HepG2 (cell line): ENCODE data around the gene LRP1B. TPM values are rescaled to one million over a fixed set of nuclear protein-coding genes. Genes with fewer than 3 reads are reported as not detected.
"Not testable (repeated sequence)": the region's sequence is repeated elsewhere in the genome, so short reads cannot be mapped to it uniquely, and the experiment has no call there.

Experiments used
- ATAC-seq: fragments of 200-7000 bp; cut with Tn5 transposase; 3 replicates; pipeline ENCODE4 v1.9.1; 2020; ENCODE audit warnings: mild to moderate bottlenecking, moderate library complexity
- BruUV-seq: library from RNA; stranded (reverse); fragments of 400-500 nt; replicated peaks from 2 replicates; lab custom pipeline; 2021; lab: Mats Ljungman, UMichigan
- CTCF ChIA-PET: fragments of 300-600 bp; formaldehyde crosslinking; extraction: SDS; loops from one replicate; lab custom pipeline; 2021; ENCODE audit warnings: low total read pairs, inconsistent platforms, low intra/inter-chr PET ratio; lab: Yijun Ruan, JAX
- POLR2A ChIA-PET: fragments of 350-600 bp; sonication (Branson Sonifier 250); formaldehyde crosslinking; loops from one replicate; lab custom pipeline; 2020; ENCODE audit warnings: antibody characterized with exemption, inconsistent platforms; lab: Yijun Ruan, JAX
- DNase-seq: peaks from one replicate; pipeline ENCODE4 v3.0.0-alpha.2; 2015; ENCODE audit warnings: low spot score
- FAIRE-seq: peaks from 3 replicates; lab custom pipeline; 2011; peaks lifted over from hg19 to GRCh38; lab: Jason Lieb, UNC
- H2AFZ ChIP-seq: one replicate; pipeline ENCODE4 v1.6.1; 2011; ENCODE audit warnings: low read length, inconsistent platforms
- H3K27ac ChIP-seq: fragments of 300-600 bp; 3 replicates; pipeline ENCODE4 v1.8.0; 2011; ENCODE audit warnings: mixed run types, mild to moderate bottlenecking, mixed read lengths, low read length, inconsistent platforms; ENCODE audit not compliant: insufficient read depth; ENCODE audit errors: extremely low read length
- H3K27me3 ChIP-seq, 2 experiments: fragments of 200-600 bp in 1 of 2; 2 replicates in 1 of 2; 3 replicates in 1 of 2; pipeline versions ENCODE4 v1.6.0 to v1.8.0; 2011; ENCODE audit warnings: low read length in 2 of 2, mild to moderate bottlenecking in 2 of 2, moderate library complexity in 2 of 2, inconsistent platforms in 1 of 2; ENCODE audit not compliant: insufficient read depth in 2 of 2, control insufficient read depth in 1 of 2
- H3K36me3 ChIP-seq, 2 experiments: fragments of 200-600 bp in 1 of 2; replicated peaks in 1 of 2; 2 replicates in 1 of 2; 3 replicates in 1 of 2; pipeline versions ENCODE4 v1.5.1 to v1.8.0; 2011; ENCODE audit warnings: low read length in 2 of 2, inconsistent platforms in 1 of 2; ENCODE audit not compliant: insufficient read depth in 2 of 2, control insufficient read depth in 1 of 2
- H3K4me1 ChIP-seq: 2 replicates; pipeline ENCODE4 v1.5.1; 2012; ENCODE audit warnings: low read length, inconsistent platforms; ENCODE audit not compliant: insufficient read depth
- H3K4me2 ChIP-seq: 2 replicates; pipeline ENCODE4 v1.6.0; 2011; ENCODE audit warnings: low read depth, low read length, inconsistent platforms
- H3K4me3 ChIP-seq, 3 experiments: fragments of 200-600 bp in 1 of 3; sonication (generic), shearing (Covaris generic) in 1 of 3; replicated peaks in 1 of 3; 2 replicates each; pipeline ENCODE4 v1.5.1; 2011 to 2016; ENCODE audit warnings: low read length in 3 of 3, inconsistent platforms in 2 of 3, low read depth in 2 of 3, mild to moderate bottlenecking in 2 of 3, control low read depth in 1 of 3, mixed read lengths in 1 of 3; ENCODE audit not compliant: insufficient read depth in 1 of 3
- H3K79me2 ChIP-seq: one replicate; pipeline ENCODE4 v1.6.1; 2011; ENCODE audit warnings: low read length, inconsistent platforms; ENCODE audit not compliant: insufficient read depth
- H3K9ac ChIP-seq: 2 replicates; pipeline ENCODE4 v1.6.0; 2011; ENCODE audit warnings: mild to moderate bottlenecking, low read depth, low read length, inconsistent platforms; ENCODE audit not compliant: insufficient read depth
- H3K9me3 ChIP-seq: 2 replicates; pipeline ENCODE4 v1.5.1; 2012; ENCODE audit warnings: mild to moderate bottlenecking, low read length
- H4K20me1 ChIP-seq: 2 replicates; pipeline ENCODE4 v1.6.0; 2011; ENCODE audit warnings: inconsistent platforms, mild to moderate bottlenecking, low read length, moderate library complexity; ENCODE audit not compliant: insufficient read depth
- FOXA3 ChIP-seq: IDR thresholded peaks from 2 replicates; pipeline ENCODE4 v1.6.1; 2016; ENCODE audit warnings: missing genetic modification reagents, missing compliant biosample characterization
- HMGXB4 ChIP-seq, 2 experiments: sonication (generic) in 1 of 2; formaldehyde crosslinking in 1 of 2; IDR thresholded peaks; 2 replicates each; pipeline versions ENCODE4 v1.4.0 to v1.6.1; 2018 to 2020; ENCODE audit warnings: missing genetic modification reagents in 2 of 2, borderline replicate concordance in 1 of 2, low read depth in 1 of 2, mild to moderate bottlenecking in 1 of 2, missing biosample characterization in 1 of 2
- MIER2 ChIP-seq: IDR thresholded peaks from 2 replicates; pipeline ENCODE4 v1.6.1; 2016; ENCODE audit warnings: missing biosample characterization, missing genetic modification reagents
- PHF5A ChIP-seq: IDR thresholded peaks from one replicate; pipeline ENCODE4 v1.6.1; 2018; ENCODE audit warnings: low read depth, missing genetic modification reagents; ENCODE audit not compliant: unreplicated experiment
- PITX1 ChIP-seq: sonication (generic); formaldehyde crosslinking; IDR thresholded peaks from 2 replicates; pipeline ENCODE4 v1.5.1; 2020; ENCODE audit warnings: mild to moderate bottlenecking, missing genetic modification reagents
- SOX6 ChIP-seq, 2 experiments: fragments of 450-650 bp in 1 of 2; sonication (generic) in 1 of 2; formaldehyde crosslinking in 1 of 2; IDR thresholded peaks; 2 replicates each; pipeline versions ENCODE4 v1.4.0 to v1.6.1; 2017 to 2020; ENCODE audit warnings: antibody characterized with exemption in 1 of 2, mild to moderate bottlenecking in 1 of 2, missing genetic modification reagents in 1 of 2
- ZNF224 ChIP-seq: sonication (generic); formaldehyde crosslinking; IDR thresholded peaks from 2 replicates; pipeline ENCODE4 v1.5.0; 2020; ENCODE audit warnings: mild to moderate bottlenecking, missing genetic modification reagents
- ZNF510 ChIP-seq: sonication (generic); formaldehyde crosslinking; IDR thresholded peaks from 2 replicates; pipeline ENCODE4 v1.4.0; 2020; ENCODE audit warnings: low read depth, mild to moderate bottlenecking, missing genetic modification reagents
- ZNF552 ChIP-seq: sonication (generic); formaldehyde crosslinking; IDR thresholded peaks from 2 replicates; pipeline ENCODE4 v1.9.0; 2022; ENCODE audit warnings: missing genetic modification reagents, mild to moderate bottlenecking, borderline replicate concordance
- ZNF597 ChIP-seq: sonication (generic); formaldehyde crosslinking; IDR thresholded peaks from 2 replicates; pipeline ENCODE4 v1.5.0; 2020; ENCODE audit warnings: missing genetic modification reagents
- ZNF629 ChIP-seq: sonication (generic); formaldehyde crosslinking; conservative IDR thresholded peaks from 2 replicates; pipeline ENCODE4 v1.5.0; 2020; ENCODE audit warnings: missing genetic modification reagents
- WGBS: methylation state at CpG from one replicate; pipeline ENCODE4 v1.1.6; 2017; ENCODE audit warnings: low lambda C conversion rate; 5-methylcytosine and 5-hydroxymethylcytosine counted together
- in situ Hi-C: cut with HindIII; loops from 2 replicates; pipeline ENCODE4 v1.10.0; 2017; ENCODE audit warnings: low pct_unique_long_range_greater_than_20kb; ENCODE audit not compliant: extremely low pct_ligation_motif_present
- intact Hi-C: fragments of 100-400 bp; cut with micrococcal nuclease; formaldehyde crosslinking; loops from one replicate; pipeline ENCODE4 v1.10.0; 2022; ENCODE audit not compliant: unreplicated experiment
- polyA plus RNA-seq, 8 experiments: library from polyadenylated mRNA; depleted of rRNA in 3 of 8; stranded (reverse) in 7 of 8; unstranded in 1 of 8; fragments of >200 nt; fragmentation: Illumina TruSeq in 4 of 8; extraction: Trizol in 4 of 8; gene quantifications; 2 replicates each; pipeline versions ENCODE4 v1.2.1 to v1.2.3, GENCODE V29; 2011 to 2016; ENCODE audit warnings: low read depth in 4 of 8, missing spikeins in 1 of 8, mixed read lengths in 1 of 8; ENCODE audit not compliant: insufficient read depth in 1 of 8
- total RNA-seq, 5 experiments: library from RNA; depleted of rRNA; stranded (reverse); fragments of >200 nt; fragmentation: Illumina TruSeq; extraction: Trizol; gene quantifications; 2 replicates each; pipeline ENCODE4 v1.2.3, GENCODE V29; 2016; ENCODE audit warnings: low read depth in 1 of 5
- TF ChIP-seq, protein P1 (sequence below): sonication (generic); formaldehyde crosslinking; IDR thresholded peaks from 2 replicates; pipeline ENCODE4 v1.4.0; 2020; ENCODE audit warnings: low read depth, mild to moderate bottlenecking, missing genetic modification reagents
- TF ChIP-seq, protein P2 (sequence below): sonication (generic); formaldehyde crosslinking; IDR thresholded peaks from 2 replicates; pipeline ENCODE4 v1.4.0; 2020; ENCODE audit warnings: mild to moderate bottlenecking, missing genetic modification reagents

LRP1B gene
- total and polyA plus RNA-seq, 2 of the 13 experiments (the other 11 are each of a cell fraction or from before 2014, with no cell fraction given) = 0.04 TPM; not detected in 1

DNA sequence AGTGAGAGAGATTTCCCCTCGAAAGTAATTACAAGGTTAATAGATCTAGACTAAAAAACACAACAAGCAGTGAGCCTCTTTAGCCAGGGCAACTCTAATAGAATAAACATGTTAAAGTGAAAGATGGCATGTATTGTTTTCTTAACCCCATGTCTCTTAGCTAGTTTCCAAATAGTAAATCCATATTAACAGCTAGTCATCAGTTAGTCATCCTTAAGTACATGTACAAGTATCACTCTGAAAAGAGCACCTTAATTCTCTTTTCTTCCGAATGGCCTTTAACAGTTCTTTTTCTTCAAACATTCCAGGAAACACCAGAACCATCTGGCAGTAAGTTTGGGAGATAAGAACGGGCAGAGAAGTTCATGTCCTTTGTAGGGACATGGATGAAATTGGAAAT, 1480.0 kb downstream of the LRP1B start:
- no peak for TF ChIP-seq FOXA3 (CRISPR knock-in tag)
- TF ChIP-seq ZNF510 (CRISPR knock-in tag) = no peak
- no peak for TF ChIP-seq HMGXB4 (CRISPR knock-in tag; IDR thresholded peaks at IDR 0.05; ENCODE audit: borderline replicate concordance in 1 of 2, low read depth in 1 of 2)
- no peak for TF ChIP-seq PHF5A (CRISPR knock-in tag)
- TF ChIP-seq PITX1 (CRISPR knock-in tag) = no peak
- TF ChIP-seq ZNF629 = no peak
- TF ChIP-seq, protein P1, sequence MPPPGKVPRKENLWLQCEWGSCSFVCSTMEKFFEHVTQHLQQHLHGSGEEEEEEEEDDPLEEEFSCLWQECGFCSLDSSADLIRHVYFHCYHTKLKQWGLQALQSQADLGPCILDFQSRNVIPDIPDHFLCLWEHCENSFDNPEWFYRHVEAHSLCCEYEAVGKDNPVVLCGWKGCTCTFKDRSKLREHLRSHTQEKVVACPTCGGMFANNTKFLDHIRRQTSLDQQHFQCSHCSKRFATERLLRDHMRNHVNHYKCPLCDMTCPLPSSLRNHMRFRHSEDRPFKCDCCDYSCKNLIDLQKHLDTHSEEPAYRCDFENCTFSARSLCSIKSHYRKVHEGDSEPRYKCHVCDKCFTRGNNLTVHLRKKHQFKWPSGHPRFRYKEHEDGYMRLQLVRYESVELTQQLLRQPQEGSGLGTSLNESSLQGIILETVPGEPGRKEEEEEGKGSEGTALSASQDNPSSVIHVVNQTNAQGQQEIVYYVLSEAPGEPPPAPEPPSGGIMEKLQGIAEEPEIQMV (CRISPR knock-in tag) = no peak
- TF ChIP-seq MIER2 (CRISPR knock-in tag) = no peak
- TF ChIP-seq, protein P2, sequence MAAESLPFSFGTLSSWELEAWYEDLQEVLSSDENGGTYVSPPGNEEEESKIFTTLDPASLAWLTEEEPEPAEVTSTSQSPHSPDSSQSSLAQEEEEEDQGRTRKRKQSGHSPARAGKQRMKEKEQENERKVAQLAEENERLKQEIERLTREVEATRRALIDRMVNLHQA = no peak
- TF ChIP-seq ZNF224 (CRISPR knock-in tag) = no peak
- TF ChIP-seq ZNF552 (CRISPR knock-in tag) = no peak
- TF ChIP-seq ZNF597 = no peak
- no peak for TF ChIP-seq SOX6 (IDR thresholded peaks at IDR 0.05)
- TF ChIP-seq SOX6 (CRISPR knock-in tag; IDR thresholded peaks at IDR 0.05) = no peak
- no peak for FAIRE-seq
- Histone ChIP-seq H3K4me2 (no peak overlapping the region), H3K4me3 (no peak overlapping the region), H3K9me3 (no peaks in the 10 kb centered on the region), H3K4me1 (no peaks in the 10 kb centered on the region), H3K27me3 (no peaks in the 10 kb centered on the region), H3K27ac (no peak overlapping the region), H3K79me2 (no peaks in the 10 kb centered on the region), H3K9ac (no peak overlapping the region), H3K36me3 (no peaks in the 10 kb centered on the region), H4K20me1 (no peaks in the 10 kb centered on the region), H2AFZ (no peak overlapping the region)
- BruUV-seq = no TSS peak
- no peak for ATAC-seq
- WGBS = 3% methylated on average over 3 of the region's 3 CpGs
- CTCF ChIA-PET = no interaction called here
- in situ Hi-C loops = no loop called here
- POLR2A ChIA-PET = no interaction called here
- no peak for DNase-seq
- intact Hi-C loops = no loop called here

DNA sequence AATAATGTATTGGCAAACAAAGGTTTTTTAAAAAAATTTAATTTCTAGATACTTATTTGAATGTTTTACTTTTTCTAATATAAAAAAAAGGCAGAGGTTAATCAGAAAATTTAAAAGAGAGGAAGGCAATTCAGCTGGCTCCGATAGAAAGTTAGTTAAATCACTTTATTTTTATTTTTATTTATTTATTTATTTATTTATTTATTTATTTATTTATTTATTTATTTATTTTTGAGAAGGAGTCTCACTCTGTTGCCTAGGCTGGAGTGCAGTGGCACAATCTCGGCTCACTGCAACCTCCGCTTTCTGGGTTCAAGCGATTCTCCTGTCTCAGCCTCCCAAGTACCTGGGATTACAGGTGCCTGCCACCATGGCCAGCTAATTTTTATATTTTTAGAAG, 1480.7 kb downstream of the LRP1B start:
- H3K9ac ChIP-seq, in situ Hi-C loops, H3K27me3 ChIP-seq, CTCF ChIA-PET, POLR2A ChIA-PET, H2AFZ ChIP-seq, H3K4me3 ChIP-seq, intact Hi-C loops, BruUV-seq, H3K27ac ChIP-seq, H3K4me2 ChIP-seq, H3K9me3 ChIP-seq, FAIRE-seq, ATAC-seq, H3K79me2 ChIP-seq, H3K36me3 ChIP-seq, H4K20me1 ChIP-seq, H3K4me1 ChIP-seq, DNase-seq: not testable (repeated sequence)
- WGBS = 36% methylated on average over 4 of the region's 4 CpGs
